GM18907 (cell line): ENCODE data around the gene KCNIP1.
A peak's percentile ranks its signal among the peaks of the same experiment; 100 is the strongest.
"Not testable (repeated sequence)": the region's sequence is repeated elsewhere in the genome, so short reads cannot be mapped to it uniquely, and the experiment has no call there.

Experiments used
- ATAC-seq: cut with Tn5 transposase; IDR thresholded peaks from one replicate; pipeline ENCODE4 v1.9.1; 2021; ENCODE audit warnings: mild to moderate bottlenecking, moderate library complexity; ENCODE audit not compliant: unreplicated experiment

Gene KCNIP1

DNA sequence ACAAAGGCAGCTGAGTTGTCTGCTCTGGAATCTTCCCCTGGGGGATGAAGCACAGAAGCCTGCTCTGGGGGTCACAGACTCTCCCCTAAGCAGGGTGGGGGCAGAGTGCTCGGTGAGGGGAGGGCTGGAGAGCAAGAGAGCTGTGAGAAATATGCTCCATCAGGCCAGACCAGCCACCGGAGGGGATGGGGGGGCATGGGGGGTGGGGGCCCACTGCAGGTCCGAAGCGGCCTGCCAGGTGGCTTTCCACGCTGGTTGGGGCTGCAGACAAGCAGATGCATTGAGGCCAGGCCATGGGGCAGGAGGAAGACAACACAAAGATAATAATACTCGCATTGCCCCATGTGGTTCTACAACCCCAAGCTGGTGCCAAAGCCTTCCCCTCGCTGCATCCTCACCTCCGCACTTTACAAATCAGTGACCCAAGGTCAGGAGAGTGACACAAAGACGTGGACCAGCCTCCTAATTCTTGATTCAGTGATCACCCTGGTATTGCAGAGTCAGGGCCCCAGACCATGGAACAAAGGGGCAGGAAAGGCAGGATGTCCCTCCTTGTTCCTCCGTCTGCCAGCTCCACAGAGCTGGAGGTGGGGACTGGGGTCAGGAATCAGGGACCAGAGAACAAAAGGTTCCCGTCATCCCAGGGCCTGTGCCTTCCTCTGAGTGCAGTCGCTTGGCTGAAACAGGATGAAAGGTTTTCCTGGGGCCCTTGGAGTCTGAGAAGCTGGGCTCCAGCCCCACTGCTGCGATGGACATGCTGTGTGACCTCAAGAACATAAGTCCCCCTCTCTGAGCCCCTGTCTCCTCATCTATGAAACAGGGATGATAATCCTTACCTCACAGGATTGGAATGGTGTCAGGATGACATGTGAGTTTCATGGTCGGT lies 242.5 kb downstream of the KCNIP1 start:
- ATAC-seq: no peak

- no peak for ATAC-seq
These were observed 243.1 kb downstream of the KCNIP1 start for GRCh38 chr5:170746961-170747340.

GRCh38 chr5:170747357-170747756 lies 243.5 kb downstream of the KCNIP1 start:
- no peak for ATAC-seq

DNA sequence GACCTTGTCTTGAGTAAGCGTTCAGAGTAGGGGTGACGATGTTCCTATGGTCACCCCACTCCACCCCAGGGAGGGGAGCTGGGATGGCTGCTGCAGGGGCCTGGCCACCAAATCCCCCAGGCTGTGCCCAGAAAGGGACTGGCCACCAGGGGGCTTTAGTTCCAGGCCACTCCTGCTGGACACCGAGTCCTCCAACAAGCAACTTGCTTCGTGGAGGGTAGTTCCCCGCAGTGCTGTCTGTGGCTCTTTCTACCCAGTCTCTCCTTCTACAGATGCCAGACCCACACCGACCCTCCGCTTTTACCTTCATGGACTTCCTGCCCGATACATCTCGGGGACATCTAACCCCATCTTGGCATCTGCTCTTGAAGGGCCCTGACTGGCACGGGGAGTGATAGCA lies 244.0 kb downstream of the KCNIP1 start:
- ATAC-seq: no peak

DNA sequence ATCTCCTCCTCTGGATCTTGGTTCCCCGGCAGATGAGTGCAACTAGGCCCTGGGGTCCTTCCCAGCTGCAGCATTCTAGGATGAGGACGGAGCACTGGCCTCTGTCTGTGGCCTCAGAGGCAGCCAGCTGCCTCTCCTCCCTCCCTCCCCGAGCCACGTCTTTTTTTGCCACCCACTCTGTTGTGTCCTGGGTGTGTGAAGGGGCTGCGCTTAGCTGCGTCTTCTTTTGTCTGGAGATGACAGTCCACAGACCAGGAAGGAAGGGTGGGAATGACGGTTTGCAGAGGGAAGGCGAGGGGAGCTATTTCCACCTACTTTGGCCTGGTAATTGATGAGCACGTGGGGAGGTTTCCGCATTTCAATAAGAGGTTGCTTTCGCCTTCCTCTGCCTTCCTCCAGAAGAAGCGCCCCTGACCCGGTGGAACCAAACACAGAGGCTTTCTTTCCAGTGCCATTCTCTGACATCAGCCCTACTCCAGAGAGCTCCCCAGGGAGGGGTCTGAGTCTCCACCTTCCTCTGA lies 245.2 kb downstream of the KCNIP1 start:
- ATAC-seq: no peak

DNA sequence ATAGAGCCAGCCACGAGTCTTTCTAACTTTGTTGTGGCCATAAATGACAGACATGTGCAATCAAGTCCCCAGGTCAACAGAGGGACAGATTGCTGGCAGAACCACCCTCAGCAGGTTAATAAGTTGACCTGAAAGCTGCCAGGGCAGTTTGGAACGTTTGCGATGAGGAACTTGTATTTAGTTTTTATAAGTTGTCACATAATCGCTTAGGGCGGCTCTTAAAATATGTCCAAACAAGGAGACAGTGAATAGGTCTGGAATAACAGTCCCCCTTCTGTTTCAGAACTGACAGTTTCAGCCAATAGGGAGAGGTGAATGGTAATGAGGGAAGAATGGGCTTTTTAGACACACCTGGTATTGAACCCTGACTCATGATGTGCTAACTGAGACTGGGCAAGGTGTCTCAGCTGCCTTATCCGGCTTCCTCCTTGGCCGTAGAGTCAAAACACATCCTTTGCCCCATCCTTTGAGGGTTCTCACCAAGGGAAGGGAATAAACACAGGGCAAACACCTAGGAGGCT lies 246.2 kb downstream of the KCNIP1 start:
- ATAC-seq: no peak

DNA sequence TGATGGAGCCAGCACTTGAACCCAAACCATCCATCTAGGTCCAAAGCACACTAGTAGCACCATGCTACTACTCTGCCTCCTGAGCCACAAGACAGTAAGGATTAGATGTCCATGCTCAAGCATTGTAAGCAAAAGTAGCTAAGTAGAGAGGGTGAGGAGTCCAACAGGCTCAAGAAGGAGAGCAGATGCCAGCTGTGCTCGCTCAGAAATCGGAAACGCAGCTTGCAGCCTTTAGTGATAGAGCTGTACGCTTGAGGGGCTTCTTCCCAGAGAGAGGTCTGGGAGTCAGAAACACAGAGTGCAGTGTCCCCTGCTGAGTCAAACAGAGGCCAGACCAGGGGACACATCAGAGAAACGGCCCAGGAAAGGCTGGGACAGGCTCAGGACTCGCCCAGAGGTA lies 247.0 kb downstream of the KCNIP1 start:
- no peak for ATAC-seq

- ATAC-seq: no peak
These were observed 247.8 kb downstream of the KCNIP1 start for GRCh38 chr5:170751631-170752030.

- no peak for ATAC-seq
These were observed 248.7 kb downstream of the KCNIP1 start for GRCh38 chr5:170752257-170753215.

DNA sequence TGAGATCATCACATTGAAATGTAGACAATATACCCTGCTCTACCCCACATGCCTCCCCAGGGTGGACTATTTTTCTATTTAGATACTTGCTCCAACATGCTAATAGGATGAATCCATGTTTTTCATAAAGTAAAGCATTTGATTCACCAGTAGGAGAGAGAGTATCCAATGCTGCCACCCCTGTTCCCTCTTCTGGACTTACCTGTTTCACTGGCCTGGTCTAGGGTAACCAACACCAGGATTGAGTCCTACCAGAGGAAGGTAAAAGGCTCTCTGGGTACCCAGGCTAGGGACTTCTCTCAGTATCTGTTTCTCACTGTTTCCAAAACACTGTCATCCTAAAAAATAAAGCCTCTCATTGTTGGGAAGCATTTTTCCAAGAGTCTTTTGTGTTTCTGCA lies 249.5 kb downstream of the KCNIP1 start:
- no peak for ATAC-seq

DNA sequence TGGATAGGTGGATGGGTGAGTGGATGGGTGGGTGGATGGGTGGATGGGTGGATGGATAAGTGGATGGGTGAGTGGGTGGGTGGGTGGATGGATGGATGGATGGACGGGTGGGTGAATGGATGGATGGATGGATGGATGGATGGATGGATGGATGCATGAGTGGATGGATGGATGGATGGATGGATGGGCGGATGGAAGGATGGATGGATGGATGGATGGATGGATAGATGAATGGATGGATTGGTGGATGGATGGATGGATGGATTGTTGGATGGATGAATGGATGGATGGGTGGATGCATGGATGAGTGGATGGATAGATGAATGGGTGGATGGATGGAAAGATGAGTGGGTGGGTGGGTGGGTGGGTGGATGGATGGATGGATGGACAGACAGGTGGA lies 250.7 kb downstream of the KCNIP1 start:
- not testable (repeated sequence) for ATAC-seq

DNA sequence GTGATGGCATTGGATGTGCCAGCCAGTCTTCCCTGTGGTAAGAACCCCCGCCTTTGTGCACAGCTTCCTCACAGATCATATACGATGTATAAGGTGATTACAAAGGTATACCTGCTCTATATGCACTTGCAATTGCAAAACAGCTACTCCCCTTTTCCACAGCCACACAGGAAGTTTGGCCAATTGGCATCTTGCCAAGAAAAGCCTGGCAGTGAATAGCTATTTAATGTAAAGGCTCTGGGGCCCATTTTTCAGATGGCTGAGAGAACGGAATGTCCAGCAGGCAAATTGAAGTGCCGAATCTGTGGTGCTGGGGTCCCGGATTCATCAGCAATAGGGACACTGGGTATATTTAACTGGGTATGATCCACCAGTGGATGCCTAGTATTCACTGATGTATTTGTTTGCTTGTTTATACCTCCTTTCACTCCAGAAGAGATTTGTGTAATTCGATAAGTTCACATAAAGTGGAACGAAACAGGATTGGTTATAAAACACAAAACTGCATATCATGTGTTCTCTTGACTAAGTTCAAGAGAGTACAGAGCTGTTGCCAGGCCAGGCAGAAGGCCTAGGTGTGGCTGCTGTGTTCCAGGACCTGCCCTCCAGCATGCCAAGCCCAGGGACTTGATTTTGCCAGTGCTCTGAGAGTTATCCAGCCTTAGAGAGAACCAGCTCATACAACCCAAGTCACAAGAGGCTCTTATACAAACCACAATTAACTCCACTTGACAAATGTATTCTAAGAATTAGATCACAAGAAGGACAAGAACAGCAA lies 252.0 kb downstream of the KCNIP1 start:
- no peak for ATAC-seq

GRCh38 chr5:170756691-170757090 lies 252.9 kb downstream of the KCNIP1 start:
- ATAC-seq: no peak

DNA sequence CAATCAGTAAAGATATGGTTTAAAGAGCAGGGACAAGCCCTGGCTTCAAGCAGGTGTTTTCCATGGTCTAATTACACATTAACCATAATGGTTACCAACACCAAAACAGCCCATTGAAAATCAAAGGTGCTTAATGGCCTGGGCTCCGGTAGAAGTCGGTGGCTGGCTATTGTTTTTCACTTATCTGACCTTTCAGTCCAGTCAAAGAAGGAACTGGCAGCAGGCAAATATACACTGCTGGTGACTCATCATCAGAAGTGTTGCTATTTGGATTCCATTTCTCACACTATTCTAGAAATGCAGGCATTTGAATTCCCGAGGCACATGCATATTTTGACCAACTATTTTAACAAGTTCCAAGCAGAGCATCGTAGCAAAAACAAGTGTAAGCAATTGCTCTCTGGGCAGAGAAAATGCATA lies 253.4 kb downstream of the KCNIP1 start:
- ATAC-seq: peak; percentile 94

- ATAC-seq: no peak
These were observed 253.8 kb downstream of the KCNIP1 start for GRCh38 chr5:170757669-170758068.

- no peak for ATAC-seq
These were observed 254.7 kb downstream of the KCNIP1 start for GRCh38 chr5:170758481-170758880.

DNA sequence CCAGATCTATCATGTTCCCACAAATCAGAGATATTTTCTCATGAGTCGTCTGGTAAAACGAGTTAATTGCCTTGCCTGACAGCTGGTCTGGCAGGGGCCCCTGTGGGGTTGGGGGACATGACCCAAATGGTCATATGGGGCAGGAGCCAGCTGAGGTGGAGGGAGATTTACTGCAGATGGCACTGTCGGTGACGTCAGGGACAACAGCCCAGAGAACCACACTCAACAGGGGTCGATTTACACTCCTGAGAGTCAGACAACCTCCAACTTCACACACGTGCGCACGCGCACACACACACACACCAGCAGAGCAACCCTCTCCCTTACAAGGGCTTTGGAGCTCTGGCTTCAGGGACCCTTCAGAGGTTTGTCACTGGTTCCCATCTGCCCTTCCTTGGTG lies 256.3 kb downstream of the KCNIP1 start:
- ATAC-seq: no peak

DNA sequence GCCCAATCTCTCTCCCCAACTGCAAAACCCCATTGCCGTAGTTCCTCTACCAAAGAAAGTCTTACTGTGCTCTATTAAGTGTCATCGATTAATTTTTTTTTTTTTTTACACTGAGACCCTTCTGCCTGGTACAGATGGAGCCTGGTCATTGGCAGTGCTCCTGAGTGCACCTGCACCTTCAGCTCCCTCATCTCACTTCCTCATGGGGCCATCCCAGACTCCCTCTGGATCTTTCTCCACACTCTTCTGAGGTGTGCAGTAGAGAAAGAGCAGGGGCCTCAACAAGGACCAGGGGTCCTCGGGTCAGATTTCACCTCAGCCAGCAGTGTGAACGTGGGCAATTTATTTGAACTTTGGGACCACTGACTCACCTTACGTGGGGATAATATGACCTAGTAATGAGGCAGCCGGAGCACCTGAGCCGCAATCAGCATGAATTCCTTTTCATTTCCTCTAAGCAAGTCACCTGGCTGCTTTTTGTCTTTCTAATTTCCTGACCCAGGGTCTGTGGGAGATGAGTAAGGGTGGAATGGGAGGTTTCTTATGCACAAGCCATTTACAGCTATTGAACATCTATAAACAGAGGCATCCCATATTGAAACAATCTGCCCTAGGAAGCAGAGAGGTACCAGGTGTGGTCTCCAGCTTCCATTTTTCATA lies 257.4 kb downstream of the KCNIP1 start:
- no peak for ATAC-seq

DNA sequence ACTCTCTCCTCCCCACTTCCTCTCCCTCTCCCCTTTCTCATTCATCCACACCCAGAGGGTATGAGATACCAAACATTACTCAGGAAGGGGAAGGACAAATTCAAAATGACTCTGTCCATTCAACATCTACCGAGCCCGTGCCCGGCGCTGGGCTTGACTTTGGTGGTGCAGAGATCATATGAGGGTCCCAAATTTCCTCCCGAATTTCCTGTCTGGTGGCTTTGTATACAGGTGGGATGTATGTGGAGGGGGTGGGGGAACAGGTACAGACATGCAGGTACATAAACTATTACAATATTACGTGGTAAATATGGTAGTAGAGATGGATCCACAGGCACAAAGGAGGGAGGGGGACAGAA lies 257.9 kb downstream of the KCNIP1 start:
- no peak for ATAC-seq

DNA sequence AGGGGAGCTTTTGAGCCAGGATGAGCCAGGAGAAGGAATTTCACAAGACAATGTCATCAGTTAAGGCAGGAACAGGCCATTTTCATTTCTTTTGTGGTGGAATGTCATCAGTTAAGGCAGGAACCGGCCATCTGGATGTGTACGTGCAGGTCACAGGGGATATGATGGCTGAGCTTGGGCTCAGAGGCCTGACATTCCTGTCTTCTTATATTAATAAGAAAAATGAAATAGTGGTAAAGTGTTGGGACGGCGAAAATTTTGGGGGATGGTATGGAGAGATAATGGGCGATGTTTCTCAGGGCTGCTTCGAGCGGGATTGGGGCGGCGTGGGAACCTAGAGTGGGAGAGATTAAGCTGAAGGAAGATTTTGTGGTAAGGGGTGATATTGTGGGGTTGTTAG lies 258.5 kb downstream of the KCNIP1 start:
- not testable (repeated sequence) for ATAC-seq
